ENCODE results near the gene CMAS. TPM values are rescaled to one million over a fixed set of nuclear protein-coding genes. Genes with fewer than 3 reads are reported as not detected.
A peak's percentile ranks its signal among the peaks of the same experiment; 100 is the strongest.

CMAS gene
- total and polyA plus RNA-seq, 2 experiments from 2014 or later: 61.2 to 118 TPM

DNA sequence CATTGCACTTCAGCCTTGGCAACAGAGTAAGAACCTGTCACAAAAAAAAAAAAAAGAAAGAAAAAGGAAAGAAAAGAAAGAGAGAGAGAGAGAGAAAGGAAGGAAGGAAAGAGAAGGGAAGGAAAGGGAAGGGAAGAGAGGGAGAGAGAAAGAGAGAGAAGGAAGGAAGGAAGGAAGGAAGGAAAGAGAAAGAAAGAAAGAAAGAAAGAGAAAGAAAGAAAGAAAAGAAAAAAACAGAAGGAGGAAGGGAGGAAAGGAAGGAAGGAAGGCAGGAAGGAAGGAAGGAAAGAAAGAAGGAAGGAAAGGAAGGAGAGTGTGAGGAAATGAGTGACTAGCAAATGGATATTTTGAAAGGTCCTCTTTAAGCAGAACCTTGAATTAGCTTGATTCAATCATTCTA lies 13.3 kb upstream of the CMAS start:
- Mint-ChIP-seq H3K27me3 (ENCODE audit: insufficient read depth, low read depth, poor library complexity) (no peaks in the 10 kb centered on the region), H3K36me3 (ENCODE audit: low read depth) (no peaks in the 10 kb centered on the region), H3K27ac (no peak overlapping the region), H3K4me3 (no peak overlapping the region), H3K9me3 (no peaks in the 10 kb centered on the region), H3K4me1 (peaks cover 4% of the 10 kb centered on the region; the same call in 2 of the 3 replicates)
- no peak overlapping the region for H3K27ac ChIP-seq (ENCODE audit: low read depth)
- H4K20me1 ChIP-seq (replicated peaks; ENCODE audit: insufficient read depth): no peaks in the 10 kb centered on the region
- DNase-seq (ENCODE audit: low spot score): no peak
- H3K4me2 ChIP-seq: no peak overlapping the region
- H3K9me2 ChIP-seq (ENCODE audit: insufficient read depth): no peaks in the 10 kb centered on the region
- H2AFZ ChIP-seq: no peak overlapping the region
- no peaks in the 10 kb centered on the region for H3F3A ChIP-seq (replicated peaks; ENCODE audit: low read depth)
- H3K4me1 ChIP-seq (ENCODE audit: insufficient read depth): no peaks in the 10 kb centered on the region
- no peaks in the 10 kb centered on the region for H3K36me3 ChIP-seq (ENCODE audit: insufficient read depth)
- H3K27me3 ChIP-seq (ENCODE audit: insufficient read depth): no peaks in the 10 kb centered on the region
- no peak overlapping the region for H3K4me3 ChIP-seq
- no peak for ATAC-seq
- H3K79me2 ChIP-seq (replicated peaks; ENCODE audit: insufficient read depth): no peaks in the 10 kb centered on the region
- TF ChIP-seq EZH2phosphoT487 (IDR thresholded peaks at IDR 0.05; ENCODE audit: unreplicated experiment): no peak
- no peak for TF ChIP-seq NANOG (IDR thresholded peaks at IDR 0.05; ENCODE audit: borderline replicate concordance)
- TF ChIP-seq ZNF331 (CRISPR knock-in tag; IDR thresholded peaks at IDR 0.05; ENCODE audit: low read depth): no peak
- TF ChIP-seq, protein P1, sequence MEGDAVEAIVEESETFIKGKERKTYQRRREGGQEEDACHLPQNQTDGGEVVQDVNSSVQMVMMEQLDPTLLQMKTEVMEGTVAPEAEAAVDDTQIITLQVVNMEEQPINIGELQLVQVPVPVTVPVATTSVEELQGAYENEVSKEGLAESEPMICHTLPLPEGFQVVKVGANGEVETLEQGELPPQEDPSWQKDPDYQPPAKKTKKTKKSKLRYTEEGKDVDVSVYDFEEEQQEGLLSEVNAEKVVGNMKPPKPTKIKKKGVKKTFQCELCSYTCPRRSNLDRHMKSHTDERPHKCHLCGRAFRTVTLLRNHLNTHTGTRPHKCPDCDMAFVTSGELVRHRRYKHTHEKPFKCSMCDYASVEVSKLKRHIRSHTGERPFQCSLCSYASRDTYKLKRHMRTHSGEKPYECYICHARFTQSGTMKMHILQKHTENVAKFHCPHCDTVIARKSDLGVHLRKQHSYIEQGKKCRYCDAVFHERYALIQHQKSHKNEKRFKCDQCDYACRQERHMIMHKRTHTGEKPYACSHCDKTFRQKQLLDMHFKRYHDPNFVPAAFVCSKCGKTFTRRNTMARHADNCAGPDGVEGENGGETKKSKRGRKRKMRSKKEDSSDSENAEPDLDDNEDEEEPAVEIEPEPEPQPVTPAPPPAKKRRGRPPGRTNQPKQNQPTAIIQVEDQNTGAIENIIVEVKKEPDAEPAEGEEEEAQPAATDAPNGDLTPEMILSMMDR (conservative IDR thresholded peaks at IDR 0.05; ENCODE audit: low read depth in 2 of 2): no peak
- no peak for TF ChIP-seq CREB1 (CRISPR knock-in tag; IDR thresholded peaks at IDR 0.05; ENCODE audit: low read depth)
- TF ChIP-seq ZNF114 (CRISPR knock-in tag; IDR thresholded peaks at IDR 0.05): no peak
- TF ChIP-seq EZH2 (IDR thresholded peaks at IDR 0.05; ENCODE audit: low read depth, unreplicated experiment): no peak
- TF ChIP-seq, protein P2, sequence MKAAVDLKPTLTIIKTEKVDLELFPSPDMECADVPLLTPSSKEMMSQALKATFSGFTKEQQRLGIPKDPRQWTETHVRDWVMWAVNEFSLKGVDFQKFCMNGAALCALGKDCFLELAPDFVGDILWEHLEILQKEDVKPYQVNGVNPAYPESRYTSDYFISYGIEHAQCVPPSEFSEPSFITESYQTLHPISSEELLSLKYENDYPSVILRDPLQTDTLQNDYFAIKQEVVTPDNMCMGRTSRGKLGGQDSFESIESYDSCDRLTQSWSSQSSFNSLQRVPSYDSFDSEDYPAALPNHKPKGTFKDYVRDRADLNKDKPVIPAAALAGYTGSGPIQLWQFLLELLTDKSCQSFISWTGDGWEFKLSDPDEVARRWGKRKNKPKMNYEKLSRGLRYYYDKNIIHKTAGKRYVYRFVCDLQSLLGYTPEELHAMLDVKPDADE (IDR thresholded peaks at IDR 0.05): no peak
- TF ChIP-seq JUNB (IDR thresholded peaks at IDR 0.05; ENCODE audit: unreplicated experiment): no peak

DNA sequence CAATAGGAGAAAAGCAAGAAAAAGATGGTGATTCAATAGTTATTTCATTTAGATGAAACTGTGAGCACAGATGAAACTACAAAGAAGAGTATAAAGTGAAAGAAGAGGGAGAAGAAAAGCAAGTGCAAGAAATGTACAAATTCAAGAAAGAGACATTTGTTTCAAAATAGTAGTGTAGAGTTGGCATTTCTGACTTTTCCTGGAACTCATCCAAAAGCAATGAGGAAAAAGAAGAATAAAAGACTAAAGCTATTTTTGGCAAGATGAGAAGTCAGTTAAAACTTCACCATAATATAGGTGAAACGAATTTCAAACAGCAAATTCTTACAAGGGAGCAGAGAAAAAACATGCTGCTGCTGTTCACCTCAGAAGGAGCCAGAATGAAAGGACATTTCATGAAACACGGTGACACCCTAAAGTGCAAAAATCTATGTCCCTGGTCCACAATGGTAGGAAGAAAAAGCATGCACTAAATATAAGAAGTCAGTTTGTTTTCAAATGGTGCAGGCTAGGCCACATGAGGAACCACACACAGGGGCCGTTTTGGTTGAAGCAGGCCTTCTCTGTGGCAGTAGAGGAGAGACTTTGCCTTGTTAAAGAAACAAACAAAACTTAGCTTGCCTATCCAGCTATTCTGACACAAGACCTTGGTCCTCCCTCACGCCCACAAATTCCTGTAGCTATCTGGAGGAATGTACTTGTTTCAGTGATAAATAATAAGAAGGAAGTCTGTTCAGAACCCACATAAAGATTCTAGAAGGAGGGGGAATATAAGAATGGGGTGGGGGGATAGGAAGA lies 11.1 kb upstream of the CMAS start:
- ATAC-seq: no peak
- H3K27ac Mint-ChIP-seq: no peak overlapping the region
- no peak for TF ChIP-seq STAT1 (IDR thresholded peaks at IDR 0.05; ENCODE audit: unreplicated experiment)
- TF ChIP-seq NANOG (IDR thresholded peaks at IDR 0.05; ENCODE audit: borderline replicate concordance): no peak
- no peak for TF ChIP-seq POLR2AphosphoS5 (IDR thresholded peaks at IDR 0.05; ENCODE audit: low read depth)
- TF ChIP-seq, protein P3, sequence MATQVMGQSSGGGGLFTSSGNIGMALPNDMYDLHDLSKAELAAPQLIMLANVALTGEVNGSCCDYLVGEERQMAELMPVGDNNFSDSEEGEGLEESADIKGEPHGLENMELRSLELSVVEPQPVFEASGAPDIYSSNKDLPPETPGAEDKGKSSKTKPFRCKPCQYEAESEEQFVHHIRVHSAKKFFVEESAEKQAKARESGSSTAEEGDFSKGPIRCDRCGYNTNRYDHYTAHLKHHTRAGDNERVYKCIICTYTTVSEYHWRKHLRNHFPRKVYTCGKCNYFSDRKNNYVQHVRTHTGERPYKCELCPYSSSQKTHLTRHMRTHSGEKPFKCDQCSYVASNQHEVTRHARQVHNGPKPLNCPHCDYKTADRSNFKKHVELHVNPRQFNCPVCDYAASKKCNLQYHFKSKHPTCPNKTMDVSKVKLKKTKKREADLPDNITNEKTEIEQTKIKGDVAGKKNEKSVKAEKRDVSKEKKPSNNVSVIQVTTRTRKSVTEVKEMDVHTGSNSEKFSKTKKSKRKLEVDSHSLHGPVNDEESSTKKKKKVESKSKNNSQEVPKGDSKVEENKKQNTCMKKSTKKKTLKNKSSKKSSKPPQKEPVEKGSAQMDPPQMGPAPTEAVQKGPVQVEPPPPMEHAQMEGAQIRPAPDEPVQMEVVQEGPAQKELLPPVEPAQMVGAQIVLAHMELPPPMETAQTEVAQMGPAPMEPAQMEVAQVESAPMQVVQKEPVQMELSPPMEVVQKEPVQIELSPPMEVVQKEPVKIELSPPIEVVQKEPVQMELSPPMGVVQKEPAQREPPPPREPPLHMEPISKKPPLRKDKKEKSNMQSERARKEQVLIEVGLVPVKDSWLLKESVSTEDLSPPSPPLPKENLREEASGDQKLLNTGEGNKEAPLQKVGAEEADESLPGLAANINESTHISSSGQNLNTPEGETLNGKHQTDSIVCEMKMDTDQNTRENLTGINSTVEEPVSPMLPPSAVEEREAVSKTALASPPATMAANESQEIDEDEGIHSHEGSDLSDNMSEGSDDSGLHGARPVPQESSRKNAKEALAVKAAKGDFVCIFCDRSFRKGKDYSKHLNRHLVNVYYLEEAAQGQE (IDR thresholded peaks at IDR 0.05; ENCODE audit: unreplicated experiment): no peak
- no peak for TF ChIP-seq ZNF114 (CRISPR knock-in tag; IDR thresholded peaks at IDR 0.05)

More for the DNA sequence above, 11.1 kb upstream of the CMAS start:
- no peak for DNase-seq (ENCODE audit: low spot score)
- peaks cover 4% of the 10 kb centered on the region; the same call in 2 of the 3 replicates for H3K4me1 Mint-ChIP-seq
- Histone ChIP-seq H4K20me1 (replicated peaks; ENCODE audit: insufficient read depth) (no peaks in the 10 kb centered on the region), H3K36me3 (ENCODE audit: insufficient read depth) (no peaks in the 10 kb centered on the region), H3K27me3 (ENCODE audit: insufficient read depth) (no peaks in the 10 kb centered on the region), H3K4me1 (ENCODE audit: insufficient read depth) (no peaks in the 10 kb centered on the region), H3K9me2 (ENCODE audit: insufficient read depth) (no peaks in the 10 kb centered on the region), H3K79me2 (replicated peaks; ENCODE audit: insufficient read depth) (no peaks in the 10 kb centered on the region), H3F3A (replicated peaks; ENCODE audit: low read depth) (no peaks in the 10 kb centered on the region), H3K4me2 (no peak overlapping the region), H2AFZ (peak overlapping the region; percentile 72; the same call in 1 of the 2 replicates), H3K27ac (ENCODE audit: low read depth) (no peak overlapping the region), H3K4me3 (no peak overlapping the region)
- no peaks in the 10 kb centered on the region for H3K9me3 Mint-ChIP-seq
- no peaks in the 10 kb centered on the region for H3K27me3 Mint-ChIP-seq (ENCODE audit: insufficient read depth, low read depth, poor library complexity)
- no peaks in the 10 kb centered on the region for H3K36me3 Mint-ChIP-seq (ENCODE audit: low read depth)
- no peak overlapping the region for H3K4me3 Mint-ChIP-seq

All from GM23338 (cell line).